HG03045 (cell line): Measurements from ENCODE around the gene TMEM106A.
"Not testable (repeated sequence)": the region's sequence is repeated elsewhere in the genome, so short reads cannot be mapped to it uniquely, and the experiment has no call there.

Experiments used
- ATAC-seq: cut with Tn5 transposase; IDR thresholded peaks from one replicate; pipeline ENCODE4 v1.9.1; 2021; ENCODE audit warnings: mild to moderate bottlenecking, moderate library complexity; ENCODE audit not compliant: unreplicated experiment

The TMEM106A gene

GRCh38 chr17:43211480-43212402, at the start of gene TMEM106A:
Gene TMEM106A (plus strand): TSS chr17:43211875. CDS start chr17:43213042, 1,167 bp downstream.
- peak; percentile 58 for ATAC-seq

- ATAC-seq = not testable (repeated sequence)
These were observed 45.7 kb upstream of the TMEM106A start for GRCh38 chr17:43165971-43166370.

- peak; percentile 17 for ATAC-seq
These were observed 42.0 kb upstream of the TMEM106A start for GRCh38 chr17:43169561-43170139.

GRCh38 chr17:43170140-43170765, 41.4 kb upstream of the TMEM106A start:
- peak; percentile 68 for ATAC-seq

GRCh38 chr17:43170766-43171585, 40.7 kb upstream of the TMEM106A start, which contains the start of gene NBR1:
Gene NBR1 (plus strand): TSS chr17:43171214. CDS start chr17:43175800, 4,586 bp downstream.
- ATAC-seq = peak; percentile 77

- no peak for ATAC-seq
These were observed 39.8 kb upstream of the TMEM106A start for GRCh38 chr17:43171586-43172487.

GRCh38 chr17:43175213-43176118, 36.2 kb upstream of the TMEM106A start:
- ATAC-seq = no peak

- ATAC-seq = no peak
These were observed 35.5 kb upstream of the TMEM106A start for GRCh38 chr17:43176119-43176570.

- ATAC-seq = no peak
These were observed 27.8 kb upstream of the TMEM106A start for GRCh38 chr17:43183921-43184320.

GRCh38 chr17:43186656-43187055, 25.0 kb upstream of the TMEM106A start:
- not testable (repeated sequence) for ATAC-seq

- ATAC-seq = no peak
These were observed 18.4 kb upstream of the TMEM106A start for GRCh38 chr17:43193251-43193650.

GRCh38 chr17:43199633-43200032, 12.0 kb upstream of the TMEM106A start:
- no peak for ATAC-seq

- no peak for ATAC-seq
These were observed 11.5 kb upstream of the TMEM106A start for GRCh38 chr17:43200127-43200526.

GRCh38 chr17:43203013-43203412, 8.7 kb upstream of the TMEM106A start:
- not testable (repeated sequence) for ATAC-seq

- ATAC-seq = no peak
These were observed 1.1 kb upstream of the TMEM106A start for GRCh38 chr17:43210576-43210975.

GRCh38 chr17:43211123-43211479, 574 bp upstream of the TMEM106A start:
- ATAC-seq = no peak

- no peak for ATAC-seq
These were observed 1.2 kb downstream of the TMEM106A start for GRCh38 chr17:43212641-43213490.

- ATAC-seq = no peak
These were observed 1.9 kb downstream of the TMEM106A start for GRCh38 chr17:43213545-43213944.
